IMR-90 (cell line): Measurements from ENCODE around the gene PRMT7. TPM values are rescaled to one million over a fixed set of nuclear protein-coding genes. Genes with fewer than 3 reads are reported as not detected.

Experiments
- BHLHE40 ChIP-seq: fragments of 150-350 bp; IDR thresholded peaks from 2 replicates; pipeline ENCODE4 v1.6.1; 2016; ENCODE audit warnings: mild to moderate bottlenecking, low read depth, low read length
- CEBPB ChIP-seq: IDR thresholded peaks from 2 replicates; pipeline ENCODE4 v1.6.1; 2012; ENCODE audit warnings: low read depth, low read length, improper control_type of control experiment
- MXI1 ChIP-seq: IDR thresholded peaks from 2 replicates; pipeline ENCODE4 v1.6.1; 2012; ENCODE audit warnings: low read depth, mild to moderate bottlenecking, low read length, moderate library complexity, borderline replicate concordance
- RAD21 ChIP-seq: IDR thresholded peaks from 2 replicates; pipeline ENCODE4 v1.6.1; 2012; ENCODE audit warnings: low read length, improper control_type of control experiment
- polyA plus RNA-seq, 3 experiments: library from polyadenylated mRNA; depleted of rRNA; stranded (reverse); fragments of >200 nt; gene quantifications; 2 replicates each; pipeline ENCODE4 v1.2.3, GENCODE V29; 2012; ENCODE audit warnings: low replicate concordance in 1 of 3
- total RNA-seq: library from RNA; depleted of rRNA; stranded (reverse); fragments of >200 nt; gene quantifications from 2 replicates; pipeline ENCODE4 v1.2.3, GENCODE V29; 2012

PRMT7 gene
- total and polyA plus RNA-seq, 2 of the 4 experiments (the other 2 are of a cell fraction): 63.1 to 68.6 TPM

- TF ChIP-seq MXI1 (peak; percentile 68; the same call in 1 of the 2 replicates), CEBPB (no peak), BHLHE40 (no peak), RAD21 (peak; percentile 33)
Observed at GRCh38 chr16:68264128-68265077, 46.4 kb upstream of the PRMT7 start, which contains the start of gene SLC7A6 (continued).
